Measurements from ENCODE around the gene IFNK. TPM values are rescaled to one million over a fixed set of nuclear protein-coding genes. Genes with fewer than 3 reads are reported as not detected.

IFNK gene
- total and polyA plus RNA-seq, 2 donors (not counting 1 experiment from before 2014, with no cell fraction given) = not detected

DNA sequence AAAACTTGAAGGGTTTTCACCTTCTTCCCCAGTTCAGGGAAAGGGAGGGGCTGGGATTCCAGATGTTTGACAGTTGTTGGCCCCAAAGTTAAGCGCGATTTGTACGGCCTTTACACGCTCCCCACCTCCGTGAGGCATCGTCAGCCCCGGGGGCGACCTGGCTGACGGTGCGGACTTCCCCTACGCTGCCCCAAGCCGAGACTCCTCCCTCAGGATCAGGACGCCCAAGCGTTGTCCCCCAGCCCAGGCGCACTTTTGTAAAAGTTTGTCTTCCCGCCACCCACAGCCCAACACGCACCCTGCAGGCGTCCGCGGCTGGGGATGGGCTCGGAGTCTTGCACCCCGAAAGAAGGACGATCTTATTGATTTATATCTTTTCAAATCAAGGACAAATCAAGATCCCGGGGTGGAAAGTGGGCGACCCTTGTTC is 4.8 kb downstream of the IFNK start:
- TF ChIP-seq, protein P1, sequence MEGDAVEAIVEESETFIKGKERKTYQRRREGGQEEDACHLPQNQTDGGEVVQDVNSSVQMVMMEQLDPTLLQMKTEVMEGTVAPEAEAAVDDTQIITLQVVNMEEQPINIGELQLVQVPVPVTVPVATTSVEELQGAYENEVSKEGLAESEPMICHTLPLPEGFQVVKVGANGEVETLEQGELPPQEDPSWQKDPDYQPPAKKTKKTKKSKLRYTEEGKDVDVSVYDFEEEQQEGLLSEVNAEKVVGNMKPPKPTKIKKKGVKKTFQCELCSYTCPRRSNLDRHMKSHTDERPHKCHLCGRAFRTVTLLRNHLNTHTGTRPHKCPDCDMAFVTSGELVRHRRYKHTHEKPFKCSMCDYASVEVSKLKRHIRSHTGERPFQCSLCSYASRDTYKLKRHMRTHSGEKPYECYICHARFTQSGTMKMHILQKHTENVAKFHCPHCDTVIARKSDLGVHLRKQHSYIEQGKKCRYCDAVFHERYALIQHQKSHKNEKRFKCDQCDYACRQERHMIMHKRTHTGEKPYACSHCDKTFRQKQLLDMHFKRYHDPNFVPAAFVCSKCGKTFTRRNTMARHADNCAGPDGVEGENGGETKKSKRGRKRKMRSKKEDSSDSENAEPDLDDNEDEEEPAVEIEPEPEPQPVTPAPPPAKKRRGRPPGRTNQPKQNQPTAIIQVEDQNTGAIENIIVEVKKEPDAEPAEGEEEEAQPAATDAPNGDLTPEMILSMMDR (conservative IDR thresholded peaks at IDR 0.05 in 1 of 2, IDR thresholded peaks at IDR 0.05 in 1 of 2; ENCODE audit: low read depth in 1 of 2, low read length in 2 of 2) = no peak
- no peak for TF ChIP-seq EZH2 (IDR thresholded peaks at IDR 0.05; ENCODE audit: low read length, missing control alignments)
- H3K4me3 ChIP-seq (replicated peaks in 1 of 4; ENCODE audit: control extremely low read depth in 1 of 4, insufficient read depth in 1 of 4, low read depth in 3 of 4, low read length in 4 of 4) = peak overlapping the region; percentile 22 to 75 (median 55)
- DNase-seq (ENCODE audit: low read depth in 2 of 2) = peak in 1 of 2 donors; percentile 13
- peaks cover 7% of the 10 kb centered on the region for H3K4me1 ChIP-seq (ENCODE audit: control insufficient read depth, extremely low read depth, insufficient read depth, low read length)
- no peak overlapping the region for H3K9ac ChIP-seq (ENCODE audit: insufficient read depth, low read length)
- H3K9me3 ChIP-seq (ENCODE audit: control insufficient read depth, insufficient read depth, low read depth, low read length) = no peaks in the 10 kb centered on the region
- peak overlapping the region; percentile 57 for H2AFZ ChIP-seq (ENCODE audit: low read length)
- H3K27ac ChIP-seq (ENCODE audit: insufficient read depth, low read length) = no peak overlapping the region
- H3K27me3 ChIP-seq (ENCODE audit: control insufficient read depth, insufficient read depth, low read length) = peaks cover 15% of the 10 kb centered on the region
- H3K36me3 ChIP-seq (ENCODE audit: control insufficient read depth, insufficient read depth, low read length) = no peaks in the 10 kb centered on the region
- H4K20me1 ChIP-seq (ENCODE audit: control insufficient read depth, extremely low read depth, insufficient read depth, low read length) = no peaks in the 10 kb centered on the region
- H3K4me2 ChIP-seq (ENCODE audit: extremely low read depth, insufficient read depth, low read length) = peak overlapping the region; percentile 86
- H3K79me2 ChIP-seq (ENCODE audit: control insufficient read depth, insufficient read depth, low read length) = no peaks in the 10 kb centered on the region

DNA sequence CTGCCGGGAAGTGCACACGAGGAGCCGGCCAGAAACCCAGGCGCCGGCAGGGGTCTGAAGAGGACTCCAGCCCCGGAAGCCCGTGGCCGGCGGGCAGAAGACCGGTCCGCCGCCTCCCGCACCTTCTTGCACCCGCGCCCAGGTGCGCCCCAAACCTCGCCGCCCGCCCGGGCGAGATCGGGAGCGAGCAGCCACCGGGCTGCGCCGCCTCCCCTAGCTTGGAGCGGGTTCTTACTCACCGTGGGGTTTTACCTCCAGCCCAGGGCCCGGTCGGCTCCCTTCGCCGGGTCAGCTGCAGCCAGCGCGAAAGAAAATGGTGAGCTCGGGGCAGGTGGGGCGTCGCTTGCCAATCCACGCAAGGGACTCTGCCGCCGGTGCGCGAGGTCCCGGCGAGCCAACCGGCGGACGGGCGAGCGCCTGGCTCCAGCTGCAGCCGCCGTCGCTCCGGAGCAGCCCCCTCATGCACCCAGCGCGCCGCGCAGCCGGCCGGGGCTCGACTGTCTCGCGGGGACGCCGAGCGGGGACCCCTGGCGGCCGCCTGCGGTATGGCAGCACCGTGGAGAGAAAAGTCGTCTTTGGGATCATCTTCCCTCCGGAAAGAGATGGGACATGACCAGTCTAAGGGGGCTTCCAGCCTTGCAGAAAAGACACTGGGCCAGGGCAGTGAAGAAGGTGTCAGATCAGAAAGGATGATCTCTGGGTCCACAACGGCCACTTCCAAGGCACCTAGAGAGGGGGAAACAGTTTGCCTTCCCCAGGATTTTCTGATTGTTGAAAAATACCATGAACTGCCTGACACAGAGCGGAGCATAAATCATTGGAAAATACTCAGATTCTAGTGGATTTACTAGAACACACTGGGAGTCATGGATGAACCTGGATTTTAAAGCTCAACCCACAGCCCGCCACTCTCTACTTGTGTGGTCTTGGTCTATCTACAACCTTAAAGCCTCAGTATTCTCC is 5.5 kb downstream of the IFNK start, which contains the start of gene MOB3B:
MOB3B (minus strand) TSS at position 499 of the 963 bp plus-strand sequence. CDS start 74,264 bp downstream, outside the sequence.
- Histone ChIP-seq H3K27ac (ENCODE audit: insufficient read depth, low read length) (no peak within 1 kb of the TSS), H3K27me3 (ENCODE audit: control insufficient read depth, insufficient read depth, low read length) (peaks cover 15% of the 10 kb centered on the region), H3K9ac (ENCODE audit: insufficient read depth, low read length) (no peak within 1 kb of the TSS), H3K4me3 (replicated peaks in 1 of 4; ENCODE audit: control extremely low read depth in 1 of 4, insufficient read depth in 1 of 4, low read depth in 3 of 4, low read length in 4 of 4) (peak within 1 kb of the TSS; percentile 22 to 75 (median 55)), H3K4me2 (ENCODE audit: extremely low read depth, insufficient read depth, low read length) (peak within 1 kb of the TSS; percentile 86), H4K20me1 (ENCODE audit: control insufficient read depth, extremely low read depth, insufficient read depth, low read length) (no peaks in the 10 kb centered on the region), H3K79me2 (ENCODE audit: control insufficient read depth, insufficient read depth, low read length) (no peaks in the 10 kb centered on the region), H3K36me3 (ENCODE audit: control insufficient read depth, insufficient read depth, low read length) (no peaks in the 10 kb centered on the region), H3K9me3 (ENCODE audit: control insufficient read depth, insufficient read depth, low read depth, low read length) (no peaks in the 10 kb centered on the region), H3K4me1 (ENCODE audit: control insufficient read depth, extremely low read depth, insufficient read depth, low read length) (peaks cover 7% of the 10 kb centered on the region), H2AFZ (ENCODE audit: low read length) (peak within 1 kb of the TSS; percentile 57)
- peak; percentile 58 to 59 for DNase-seq (ENCODE audit: low read depth in 2 of 2)
- TF ChIP-seq EZH2 (IDR thresholded peaks at IDR 0.05; ENCODE audit: low read length, missing control alignments) = no peak
- TF ChIP-seq, protein P1 (conservative IDR thresholded peaks at IDR 0.05 in 1 of 2, IDR thresholded peaks at IDR 0.05 in 1 of 2; ENCODE audit: low read depth in 1 of 2, low read length in 2 of 2) = peak; percentile 72 to 83
